Neutrophil (primary cell): Measurements from ENCODE around the gene RUVBL2.

Experiments
- H3K27ac ChIP-seq: fragments of 200-600 bp; sonication (generic); 2 replicates; pipeline ENCODE4 v1.5.1; 2016; ENCODE audit warnings: mild to moderate bottlenecking, moderate library complexity
- H3K27me3 ChIP-seq: fragments of 200-600 bp; sonication (generic); 2 replicates; pipeline ENCODE4 v1.6.0; 2016; ENCODE audit warnings: mild to moderate bottlenecking
- H3K36me3 ChIP-seq: fragments of 200-600 bp; sonication (generic); 2 replicates; pipeline ENCODE4 v1.5.1; 2017
- H3K4me1 ChIP-seq, 2 experiments: fragments of 200-600 bp in 1 of 2; sonication (generic) in 1 of 2; 1 replicate in 1 of 2; 2 replicates in 1 of 2; pipeline versions ENCODE4 v1.5.1 to v1.6.1; 2013 to 2016; ENCODE audit warnings: low read depth in 1 of 2, low read length in 1 of 2, mild to moderate bottlenecking in 1 of 2, moderate library complexity in 1 of 2; ENCODE audit not compliant: control insufficient read depth in 1 of 2, insufficient read depth in 1 of 2
- H3K4me3 ChIP-seq, 2 experiments: fragments of 200-600 bp in 1 of 2; sonication (generic) in 1 of 2; 1 replicate in 1 of 2; 2 replicates in 1 of 2; pipeline ENCODE4 v1.5.1; 2013 to 2016; ENCODE audit warnings: low read depth in 1 of 2, low read length in 1 of 2, mild to moderate bottlenecking in 1 of 2, moderate library complexity in 1 of 2
- H3K9me3 ChIP-seq: fragments of 200-600 bp; sonication (generic); 2 replicates; pipeline ENCODE4 v1.5.1; 2016
- CTCF ChIP-seq: fragments of 200-600 bp; sonication (generic); IDR thresholded peaks from 2 replicates; pipeline ENCODE4 v1.5.1; 2016; ENCODE audit warnings: antibody characterized with exemption

Gene RUVBL2

GRCh38 chr19:48955308-48955958, 38.3 kb upstream of the RUVBL2 start:
- Histone ChIP-seq H3K36me3 (no peaks in the 10 kb centered on the region), H3K4me3 (peak overlapping the region; percentile 75 to 88), H3K27ac (peak overlapping the region; percentile 75), H3K4me1 (peaks cover 28 to 34% of the 10 kb centered on the region in 2 experiments), H3K9me3 (no peaks in the 10 kb centered on the region), H3K27me3 (no peaks in the 10 kb centered on the region)
- TF ChIP-seq CTCF, result no peak

- Histone ChIP-seq H3K4me1 (peaks cover 48 to 57% of the 10 kb centered on the region in 2 experiments), H3K36me3 (no peaks in the 10 kb centered on the region), H3K4me3 (no peak overlapping the region), H3K9me3 (no peaks in the 10 kb centered on the region), H3K27me3 (no peaks in the 10 kb centered on the region), H3K27ac (no peak overlapping the region)
- no peak for TF ChIP-seq CTCF
These were observed 35.7 kb upstream of the RUVBL2 start for GRCh38 chr19:48958006-48958405.

- Histone ChIP-seq H3K9me3 (no peaks in the 10 kb centered on the region), H3K4me3 (peak overlapping the region in 1 of 2 experiments; percentile 40), H3K27ac (peak overlapping the region; percentile 98), H3K4me1 (peaks cover 58 to 67% of the 10 kb centered on the region in 2 experiments), H3K27me3 (no peaks in the 10 kb centered on the region), H3K36me3 (no peaks in the 10 kb centered on the region)
- TF ChIP-seq CTCF, result no peak
These were observed 34.1 kb upstream of the RUVBL2 start for GRCh38 chr19:48959341-48960239.

- peak overlapping the region in 1 of 2 experiments; percentile 100 for H3K4me3 ChIP-seq
These were observed 32.5 kb upstream of the RUVBL2 start for GRCh38 chr19:48961051-48961649.

More at GRCh38 chr19:48961051-48961649, 32.5 kb upstream of the RUVBL2 start:
- Histone ChIP-seq H3K27ac (peak overlapping the region; percentile 98), H3K27me3 (no peaks in the 10 kb centered on the region), H3K4me1 (peaks cover 51 to 61% of the 10 kb centered on the region in 2 experiments), H3K36me3 (peaks cover 3% of the 10 kb centered on the region), H3K9me3 (no peaks in the 10 kb centered on the region)
- no peak for TF ChIP-seq CTCF
